Upper lobe of left lung (tissue), 6 donors: ENCODE measurements around the gene PRICKLE3. TPM values are rescaled to one million over a fixed set of nuclear protein-coding genes. Genes with fewer than 3 reads are reported as not detected.
A peak's percentile ranks its signal among the peaks of the same experiment; 100 is the strongest.

Experiments used
- ATAC-seq, 2 donors: fragments of 200-7000 bp; cut with Tn5 transposase; one replicate each; pipeline ENCODE4 v1.9.1; 2022; ENCODE audit warnings: mild to moderate bottlenecking in 2 of 2, moderate library complexity in 2 of 2; ENCODE audit not compliant: low FRiP score in 2 of 2
- DNase-seq, 2 donors: peaks; one replicate each; pipeline ENCODE4 v3.0.0-alpha.2; 2019 to 2020
- H3K27ac ChIP-seq, 4 donors: fragments of 200-600 bp; sonication (generic); one replicate each; pipeline ENCODE4 v1.5.1; 2016 to 2019
- H3K27me3 ChIP-seq, 4 donors: fragments of 200-600 bp; sonication (generic); one replicate each; pipeline ENCODE4 v1.5.1; 2017 to 2019
- H3K36me3 ChIP-seq, 4 donors: fragments of 200-600 bp; sonication (generic); one replicate each; pipeline ENCODE4 v1.5.1; 2016 to 2019
- H3K4me1 ChIP-seq, 4 donors: fragments of 200-600 bp; sonication (generic); one replicate each; pipeline ENCODE4 v1.5.1; 2018 to 2019
- H3K4me3 ChIP-seq, 4 donors: fragments of 200-600 bp; sonication (generic); one replicate each; pipeline ENCODE4 v1.5.1; 2017 to 2019; ENCODE audit warnings: mild to moderate bottlenecking in 2 of 4, moderate library complexity in 1 of 4
- H3K9me3 ChIP-seq, 4 donors: fragments of 200-600 bp; sonication (generic); one replicate each; pipeline ENCODE4 v1.5.1; 2018 to 2019
- EP300 ChIP-seq, 4 donors: sonication (generic); formaldehyde crosslinking; IDR thresholded peaks; one replicate each; pipeline ENCODE4 v1.5.1; 2017; ENCODE audit warnings: antibody characterized with exemption in 4 of 4, control low read depth in 2 of 4
- POLR2A ChIP-seq, 4 donors: fragments of 450-650 bp; IDR thresholded peaks; one replicate each; pipeline ENCODE4 v1.5.1; 2016 to 2017; ENCODE audit warnings: antibody characterized with exemption in 4 of 4, mild to moderate bottlenecking in 2 of 4
- POLR2AphosphoS5 ChIP-seq, 2 donors: sonication (generic); formaldehyde crosslinking; IDR thresholded peaks; one replicate each; pipeline ENCODE4 v1.5.1; 2017; ENCODE audit warnings: antibody characterized with exemption in 2 of 2
- WGBS, 2 donors: methylation state at CpG; one replicate each; pipeline ENCODE4 v1.1.5; 2017 to 2018; 5-methylcytosine and 5-hydroxymethylcytosine counted together
- total RNA-seq, 6 donors: library from RNA; depleted of rRNA in 4 of 6; stranded (reverse); fragments of >200 nt in 4 of 6; gene quantifications; one replicate each; pipeline versions ENCODE4 v1.1.0 to v1.2.1, GENCODE V29; 2016 to 2021
- TF ChIP-seq, protein P1 (sequence below), 6 experiments: fragments of 450-650 bp in 4 of 6; fragments of 200-600 bp in 2 of 6; sonication (generic) in 2 of 6; IDR thresholded peaks; one replicate each; pipeline ENCODE4 v1.5.1; 2016 to 2019; ENCODE audit warnings: antibody characterized with exemption in 6 of 6
- donor health status: DM: no; HTN: no; CAD: no; lungs with moderate emphysema.
- donor health status: DM: no; HTN: yes; CAD: no; lungs with severe emphysema.

The PRICKLE3 gene
- total RNA-seq, 6 donors from 2014 or later = 14.4 to 43.0 (median 19.7) TPM

DNA sequence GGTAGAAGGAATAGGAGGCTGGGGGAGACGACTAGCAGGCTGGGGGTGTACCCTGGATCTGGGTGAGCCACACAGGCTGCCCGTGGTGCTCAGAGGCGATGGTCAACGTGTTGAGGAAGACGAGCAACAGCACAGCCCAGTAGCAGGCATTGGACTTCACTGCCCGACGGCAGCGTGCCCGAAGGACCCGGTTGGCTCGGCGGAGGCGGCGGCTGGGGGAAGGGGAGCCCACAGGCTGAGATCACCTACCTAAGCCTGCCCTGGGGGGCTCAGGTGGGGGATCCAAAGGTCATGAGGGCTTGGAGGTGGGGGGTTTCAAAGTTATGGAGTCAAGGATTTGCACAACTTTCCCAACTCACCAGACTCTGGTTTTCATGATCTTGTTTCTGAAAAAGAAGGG is 39.7 kb upstream of the PRICKLE3 start:
- DNase-seq (peak in 1 of 2 donors; percentile 41), ATAC-seq (no peak)
- Histone ChIP-seq H3K36me3 (no peaks in the 10 kb centered on the region), H3K4me3 (no peak overlapping the region), H3K9me3 (peaks cover 0 to 17% (median 0%) of the 10 kb centered on the region in 4 donors), H3K27ac (no peak overlapping the region), H3K27me3 (no peaks in the 10 kb centered on the region), H3K4me1 (peaks cover 0 to 7% (median 0%) of the 10 kb centered on the region in 4 donors)
- TF ChIP-seq POLR2A (IDR thresholded peaks at IDR 0.05) = no peak
- no peak for TF ChIP-seq EP300 (IDR thresholded peaks at IDR 0.05)
- no peak for TF ChIP-seq POLR2AphosphoS5 (IDR thresholded peaks at IDR 0.05)
- TF ChIP-seq, protein P1, sequence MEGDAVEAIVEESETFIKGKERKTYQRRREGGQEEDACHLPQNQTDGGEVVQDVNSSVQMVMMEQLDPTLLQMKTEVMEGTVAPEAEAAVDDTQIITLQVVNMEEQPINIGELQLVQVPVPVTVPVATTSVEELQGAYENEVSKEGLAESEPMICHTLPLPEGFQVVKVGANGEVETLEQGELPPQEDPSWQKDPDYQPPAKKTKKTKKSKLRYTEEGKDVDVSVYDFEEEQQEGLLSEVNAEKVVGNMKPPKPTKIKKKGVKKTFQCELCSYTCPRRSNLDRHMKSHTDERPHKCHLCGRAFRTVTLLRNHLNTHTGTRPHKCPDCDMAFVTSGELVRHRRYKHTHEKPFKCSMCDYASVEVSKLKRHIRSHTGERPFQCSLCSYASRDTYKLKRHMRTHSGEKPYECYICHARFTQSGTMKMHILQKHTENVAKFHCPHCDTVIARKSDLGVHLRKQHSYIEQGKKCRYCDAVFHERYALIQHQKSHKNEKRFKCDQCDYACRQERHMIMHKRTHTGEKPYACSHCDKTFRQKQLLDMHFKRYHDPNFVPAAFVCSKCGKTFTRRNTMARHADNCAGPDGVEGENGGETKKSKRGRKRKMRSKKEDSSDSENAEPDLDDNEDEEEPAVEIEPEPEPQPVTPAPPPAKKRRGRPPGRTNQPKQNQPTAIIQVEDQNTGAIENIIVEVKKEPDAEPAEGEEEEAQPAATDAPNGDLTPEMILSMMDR (IDR thresholded peaks at IDR 0.05) = no peak
- WGBS, 2 donors = 74 to 86% methylated on average over 4 to 14 of the region's 14 CpGs

- Histone ChIP-seq H3K36me3 (no peaks in the 10 kb centered on the region), H3K4me1 (no peaks in the 10 kb centered on the region), H3K27ac (no peak overlapping the region), H3K4me3 (no peak overlapping the region), H3K27me3 (no peaks in the 10 kb centered on the region), H3K9me3 (no peaks in the 10 kb centered on the region)
- ATAC-seq (no peak), DNase-seq (no peak)
- WGBS, 2 donors = 70 to 72% methylated on average over 2 of the region's 2 CpGs
- TF ChIP-seq POLR2AphosphoS5 (IDR thresholded peaks at IDR 0.05) = no peak
- TF ChIP-seq EP300 (IDR thresholded peaks at IDR 0.05) = no peak
- TF ChIP-seq POLR2A (IDR thresholded peaks at IDR 0.05) = no peak
- TF ChIP-seq, protein P1 (IDR thresholded peaks at IDR 0.05) = no peak
These were observed 35.7 kb upstream of the PRICKLE3 start for GRCh38 chrX:49221868-49222267.

GRCh38 chrX:49220100-49220499 is 33.9 kb upstream of the PRICKLE3 start:
- Histone ChIP-seq H3K4me3 (no peak overlapping the region), H3K9me3 (no peaks in the 10 kb centered on the region), H3K4me1 (no peaks in the 10 kb centered on the region), H3K27ac (no peak overlapping the region), H3K36me3 (no peaks in the 10 kb centered on the region), H3K27me3 (no peaks in the 10 kb centered on the region)
- no peak for DNase-seq
- ATAC-seq = no peak
- TF ChIP-seq POLR2AphosphoS5 (IDR thresholded peaks at IDR 0.05) = no peak

GRCh38 chrX:49214996-49215526 is 28.9 kb upstream of the PRICKLE3 start:
- Histone ChIP-seq H3K4me1 (no peaks in the 10 kb centered on the region), H3K27me3 (no peaks in the 10 kb centered on the region), H3K36me3 (no peaks in the 10 kb centered on the region), H3K4me3 (no peak overlapping the region), H3K9me3 (no peaks in the 10 kb centered on the region), H3K27ac (no peak overlapping the region)
- TF ChIP-seq, protein P1 (IDR thresholded peaks at IDR 0.05) = no peak
- TF ChIP-seq POLR2A (IDR thresholded peaks at IDR 0.05) (no peak), POLR2AphosphoS5 (IDR thresholded peaks at IDR 0.05) (no peak), EP300 (IDR thresholded peaks at IDR 0.05) (no peak)
- DNase-seq = no peak
- 91 to 92% methylated on average over 6 to 14 of the region's 14 CpGs for WGBS, 2 donors
- ATAC-seq = no peak

DNA sequence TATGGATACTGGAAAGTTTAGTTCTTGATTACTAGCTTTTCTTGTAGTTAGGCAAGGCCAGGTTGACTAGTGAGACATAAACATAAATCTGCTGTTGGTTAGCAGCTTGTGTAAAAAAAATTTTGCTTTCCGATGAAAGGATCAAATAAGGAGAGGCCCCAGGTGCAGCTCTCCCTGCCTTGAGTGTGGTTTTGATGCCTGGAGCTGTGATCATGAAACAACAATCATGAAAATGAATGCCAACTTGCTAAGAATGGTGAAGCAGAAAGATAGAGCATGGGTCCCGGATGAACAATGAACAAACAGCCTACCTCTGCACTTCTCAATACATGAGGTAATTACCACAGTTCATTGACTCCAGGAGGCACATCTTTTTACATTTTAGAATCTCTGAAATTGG is 28.2 kb upstream of the PRICKLE3 start:
- Histone ChIP-seq H3K27ac (no peak overlapping the region), H3K4me3 (no peak overlapping the region), H3K36me3 (no peaks in the 10 kb centered on the region), H3K4me1 (no peaks in the 10 kb centered on the region), H3K9me3 (no peaks in the 10 kb centered on the region), H3K27me3 (no peaks in the 10 kb centered on the region)
- no peak for DNase-seq
- TF ChIP-seq POLR2AphosphoS5 (IDR thresholded peaks at IDR 0.05) (no peak), EP300 (IDR thresholded peaks at IDR 0.05) (no peak), POLR2A (IDR thresholded peaks at IDR 0.05) (no peak)
- TF ChIP-seq, protein P1 (IDR thresholded peaks at IDR 0.05) = no peak
- no peak for ATAC-seq
- 84 to 87% methylated on average over 2 of the region's 2 CpGs for WGBS, 2 donors
